Mammary epithelial cell (primary cell): ENCODE results near the gene APOC4.

Source experiments
- EZH2 ChIP-seq: IDR thresholded peaks from 2 replicates; pipeline ENCODE4 v1.6.1; 2012; ENCODE audit warnings: low read length, inconsistent platforms, borderline replicate concordance
- TF ChIP-seq, protein P1 (sequence below), 2 donors: IDR thresholded peaks in 1 of 2; conservative IDR thresholded peaks in 1 of 2; 2 replicates each; pipeline ENCODE4 v1.5.1; 2011 to 2012; ENCODE audit warnings: inconsistent platforms in 2 of 2, low read length in 2 of 2, mild to moderate bottlenecking in 2 of 2, control low read depth in 1 of 2, low read depth in 1 of 2; ENCODE audit not compliant: insufficient read depth in 1 of 2; ENCODE audit errors: extremely low read depth in 1 of 2

DNA sequence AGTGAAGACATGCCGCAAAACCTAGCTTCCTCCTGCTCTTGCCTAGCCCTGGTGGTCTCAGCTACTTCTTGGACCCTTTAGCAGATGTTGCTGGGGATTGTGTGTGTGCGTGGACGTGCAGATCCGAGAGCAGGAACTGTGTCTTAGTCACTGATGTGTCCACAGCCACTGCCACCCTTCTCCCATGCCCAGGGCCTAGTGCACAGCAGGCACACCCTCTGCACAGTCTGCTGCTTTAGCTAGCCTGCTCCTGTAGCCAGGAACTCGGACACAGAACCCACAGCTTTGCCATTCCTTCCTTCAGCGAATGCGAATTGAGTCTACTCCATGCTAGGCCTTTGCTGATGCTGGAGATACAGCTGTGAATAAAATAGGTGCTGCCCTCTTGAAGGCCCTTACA lies 15.5 kb downstream of the APOC4 start:
- TF ChIP-seq, protein P1, sequence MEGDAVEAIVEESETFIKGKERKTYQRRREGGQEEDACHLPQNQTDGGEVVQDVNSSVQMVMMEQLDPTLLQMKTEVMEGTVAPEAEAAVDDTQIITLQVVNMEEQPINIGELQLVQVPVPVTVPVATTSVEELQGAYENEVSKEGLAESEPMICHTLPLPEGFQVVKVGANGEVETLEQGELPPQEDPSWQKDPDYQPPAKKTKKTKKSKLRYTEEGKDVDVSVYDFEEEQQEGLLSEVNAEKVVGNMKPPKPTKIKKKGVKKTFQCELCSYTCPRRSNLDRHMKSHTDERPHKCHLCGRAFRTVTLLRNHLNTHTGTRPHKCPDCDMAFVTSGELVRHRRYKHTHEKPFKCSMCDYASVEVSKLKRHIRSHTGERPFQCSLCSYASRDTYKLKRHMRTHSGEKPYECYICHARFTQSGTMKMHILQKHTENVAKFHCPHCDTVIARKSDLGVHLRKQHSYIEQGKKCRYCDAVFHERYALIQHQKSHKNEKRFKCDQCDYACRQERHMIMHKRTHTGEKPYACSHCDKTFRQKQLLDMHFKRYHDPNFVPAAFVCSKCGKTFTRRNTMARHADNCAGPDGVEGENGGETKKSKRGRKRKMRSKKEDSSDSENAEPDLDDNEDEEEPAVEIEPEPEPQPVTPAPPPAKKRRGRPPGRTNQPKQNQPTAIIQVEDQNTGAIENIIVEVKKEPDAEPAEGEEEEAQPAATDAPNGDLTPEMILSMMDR (conservative IDR thresholded peaks at IDR 0.05 in 1 of 2, IDR thresholded peaks at IDR 0.05 in 1 of 2; ENCODE audit: extremely low read depth in 1 of 2, insufficient read depth in 1 of 2, low read depth in 1 of 2, low read length in 2 of 2), result no peak
- TF ChIP-seq EZH2, result no peak
